ENCODE results near the gene ILF2. TPM values are rescaled to one million over a fixed set of nuclear protein-coding genes. Genes with fewer than 3 reads are reported as not detected.

Gene ILF2
- total and polyA plus RNA-seq, 2 of the 13 experiments (the other 11 are each of a cell fraction or from before 2014, with no cell fraction given) = 292 to 366 TPM

DNA sequence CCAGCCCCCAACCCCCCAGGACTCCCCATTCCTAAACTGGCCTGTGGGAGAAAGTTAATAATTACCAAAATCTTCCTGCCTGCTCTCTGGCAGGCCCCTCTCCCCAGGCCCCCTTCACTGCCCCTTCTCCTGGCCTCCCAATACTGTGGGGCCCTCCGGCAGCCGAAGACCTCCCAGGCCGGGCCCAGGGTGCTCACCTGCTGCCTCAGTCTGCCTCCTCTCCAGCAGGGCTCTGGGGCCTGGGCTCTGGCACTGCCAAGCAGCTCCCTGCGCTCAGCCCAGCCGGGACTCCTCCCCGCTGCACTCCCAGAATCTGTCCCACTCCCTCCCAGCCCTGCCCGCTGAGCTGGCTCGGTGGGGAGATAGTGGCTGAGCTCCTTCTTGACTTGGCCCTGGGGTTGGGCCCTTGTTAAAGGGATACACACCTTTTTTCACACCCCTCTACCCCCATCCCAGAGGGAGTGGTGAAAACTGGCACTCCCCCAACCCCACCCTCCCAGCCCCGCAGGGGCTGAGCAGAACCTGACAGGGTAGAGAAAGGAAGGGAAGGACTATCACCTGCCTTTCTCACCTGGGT lies 58.0 kb downstream of the ILF2 start, which contains the start of gene S100A16 (continued):
- TF ChIP-seq ZNF292 (CRISPR knock-in tag; IDR thresholded peaks at IDR 0.05; ENCODE audit: borderline replicate concordance, low read depth) = peak; percentile 82
- TF ChIP-seq POLR2G (IDR thresholded peaks at IDR 0.05; ENCODE audit: low read depth, low read length) = peak; percentile 79
- 0 out of 2 replicates have a peak, but pooled peaks have one; percentile 72 for TF ChIP-seq ZNF383 (CRISPR knock-in tag; IDR thresholded peaks at IDR 0.05; ENCODE audit: borderline replicate concordance)
- 0 out of 2 replicates have a peak, but pooled peaks have one; percentile 35 for TF ChIP-seq ZNF441 (CRISPR knock-in tag; IDR thresholded peaks at IDR 0.05; ENCODE audit: borderline replicate concordance)
- TF ChIP-seq SALL2 (CRISPR knock-in tag; IDR thresholded peaks at IDR 0.05) = peak; percentile 67; the same call in 1 of the 2 replicates
- TF ChIP-seq ZNF816 (CRISPR knock-in tag; IDR thresholded peaks at IDR 0.05; ENCODE audit: borderline replicate concordance) = no peak
- no peak for TF ChIP-seq ZFP82 (CRISPR knock-in tag; IDR thresholded peaks at IDR 0.05; ENCODE audit: borderline replicate concordance)
- no peak for TF ChIP-seq ZNF563 (CRISPR knock-in tag; IDR thresholded peaks at IDR 0.05)
- TF ChIP-seq, protein P1, sequence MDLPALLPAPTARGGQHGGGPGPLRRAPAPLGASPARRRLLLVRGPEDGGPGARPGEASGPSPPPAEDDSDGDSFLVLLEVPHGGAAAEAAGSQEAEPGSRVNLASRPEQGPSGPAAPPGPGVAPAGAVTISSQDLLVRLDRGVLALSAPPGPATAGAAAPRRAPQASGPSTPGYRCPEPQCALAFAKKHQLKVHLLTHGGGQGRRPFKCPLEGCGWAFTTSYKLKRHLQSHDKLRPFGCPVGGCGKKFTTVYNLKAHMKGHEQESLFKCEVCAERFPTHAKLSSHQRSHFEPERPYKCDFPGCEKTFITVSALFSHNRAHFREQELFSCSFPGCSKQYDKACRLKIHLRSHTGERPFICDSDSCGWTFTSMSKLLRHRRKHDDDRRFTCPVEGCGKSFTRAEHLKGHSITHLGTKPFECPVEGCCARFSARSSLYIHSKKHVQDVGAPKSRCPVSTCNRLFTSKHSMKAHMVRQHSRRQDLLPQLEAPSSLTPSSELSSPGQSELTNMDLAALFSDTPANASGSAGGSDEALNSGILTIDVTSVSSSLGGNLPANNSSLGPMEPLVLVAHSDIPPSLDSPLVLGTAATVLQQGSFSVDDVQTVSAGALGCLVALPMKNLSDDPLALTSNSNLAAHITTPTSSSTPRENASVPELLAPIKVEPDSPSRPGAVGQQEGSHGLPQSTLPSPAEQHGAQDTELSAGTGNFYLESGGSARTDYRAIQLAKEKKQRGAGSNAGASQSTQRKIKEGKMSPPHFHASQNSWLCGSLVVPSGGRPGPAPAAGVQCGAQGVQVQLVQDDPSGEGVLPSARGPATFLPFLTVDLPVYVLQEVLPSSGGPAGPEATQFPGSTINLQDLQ (CRISPR knock-in tag; IDR thresholded peaks at IDR 0.05) = no peak
- no peak for TF ChIP-seq MZF1 (CRISPR knock-in tag; IDR thresholded peaks at IDR 0.05; ENCODE audit: borderline replicate concordance)
- 0 out of 2 replicates have a peak, but pooled peaks have one; percentile 67 for TF ChIP-seq ZNF678 (CRISPR knock-in tag; IDR thresholded peaks at IDR 0.05)
- no peak for TF ChIP-seq ZNF724P (CRISPR knock-in tag; IDR thresholded peaks at IDR 0.05; ENCODE audit: borderline replicate concordance)
- TF ChIP-seq ZNF276 (CRISPR knock-in tag; IDR thresholded peaks at IDR 0.05; ENCODE audit: low read depth) = 0 out of 2 replicates have a peak, but pooled peaks have one; percentile 47
- no peak for TF ChIP-seq MLXIP (CRISPR knock-in tag; IDR thresholded peaks at IDR 0.05; ENCODE audit: borderline replicate concordance)
- TF ChIP-seq ZNF543 (CRISPR knock-in tag; IDR thresholded peaks at IDR 0.05) = peak; percentile 89
- 0 out of 2 replicates have a peak, but pooled peaks have one; percentile 50 for TF ChIP-seq TARDBP (CRISPR knock-in tag; IDR thresholded peaks at IDR 0.05)
- TF ChIP-seq RBFOX2 (IDR thresholded peaks at IDR 0.05; ENCODE audit: low read depth, low read length) = peak; percentile 86
- TF ChIP-seq TIGD3 (CRISPR knock-in tag; IDR thresholded peaks at IDR 0.05; ENCODE audit: borderline replicate concordance) = no peak
- TF ChIP-seq ZNF121 (CRISPR knock-in tag; IDR thresholded peaks at IDR 0.05) = no peak
- no peak for TF ChIP-seq SP4 (CRISPR knock-in tag; IDR thresholded peaks at IDR 0.05)
- TF ChIP-seq HOXD1 (CRISPR knock-in tag; IDR thresholded peaks at IDR 0.05) = no peak
